ENCODE measurements around the gene RAB24. TPM values are rescaled to one million over a fixed set of nuclear protein-coding genes. Genes with fewer than 3 reads are reported as not detected.

RAB24 gene
- total RNA-seq, 1 experiment from 2014 or later: 37.6 TPM

DNA sequence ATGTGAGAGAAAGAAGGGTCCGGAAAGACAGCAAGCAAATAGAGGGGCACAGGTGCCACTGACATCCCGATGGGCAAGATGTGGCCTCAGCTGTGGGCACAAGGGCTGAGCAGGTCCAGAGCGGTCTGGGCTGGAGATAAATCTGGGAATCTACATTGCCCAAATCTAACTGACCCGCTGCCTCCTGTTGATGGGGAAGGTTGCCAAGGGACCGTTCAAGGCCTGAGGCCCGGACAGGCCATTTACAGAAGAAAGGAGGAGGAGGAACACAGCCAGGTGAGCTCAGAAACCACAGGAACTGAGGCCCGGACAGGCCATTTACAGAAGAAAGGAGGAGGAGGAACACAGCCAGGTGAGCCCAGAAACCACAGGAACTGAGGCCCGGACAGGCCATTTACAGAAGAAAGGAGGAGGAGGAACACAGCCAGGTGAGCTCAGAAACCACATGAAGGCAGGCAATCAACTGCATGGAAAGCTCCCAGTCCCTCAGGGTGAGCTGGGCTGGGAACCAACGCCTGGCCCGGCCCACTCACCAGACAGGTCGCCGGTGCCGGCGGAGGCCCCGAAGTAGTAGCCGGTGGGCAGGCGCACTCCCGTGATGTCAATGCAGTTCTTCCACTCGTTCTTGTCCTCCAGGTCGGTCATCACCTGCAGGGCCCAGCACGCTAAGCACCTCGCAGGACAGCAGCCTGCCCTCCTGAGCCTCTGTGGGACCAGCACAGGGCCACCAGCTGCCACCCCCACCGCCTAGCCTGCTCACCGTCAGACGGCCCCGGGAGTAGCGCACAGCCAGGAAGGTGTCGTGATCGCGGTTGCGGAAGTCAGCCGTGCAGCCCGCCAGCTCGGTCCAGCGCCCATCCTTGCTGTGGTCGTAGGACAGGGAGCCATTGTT is 33.3 kb upstream of the RAB24 start:
- Histone ChIP-seq H3K9me3 (replicated peaks) (no peaks in the 10 kb centered on the region), H3K4me3 (no peak overlapping the region), H3K36me3 (peaks cover 93% of the 10 kb centered on the region), H3K27me3 (replicated peaks) (no peaks in the 10 kb centered on the region), H3K4me1 (replicated peaks) (no peaks in the 10 kb centered on the region), H3K27ac (no peak overlapping the region)
- DNase-seq (ENCODE audit: low read depth in 1 of 2, low spot score in 2 of 2): no peak

DNA sequence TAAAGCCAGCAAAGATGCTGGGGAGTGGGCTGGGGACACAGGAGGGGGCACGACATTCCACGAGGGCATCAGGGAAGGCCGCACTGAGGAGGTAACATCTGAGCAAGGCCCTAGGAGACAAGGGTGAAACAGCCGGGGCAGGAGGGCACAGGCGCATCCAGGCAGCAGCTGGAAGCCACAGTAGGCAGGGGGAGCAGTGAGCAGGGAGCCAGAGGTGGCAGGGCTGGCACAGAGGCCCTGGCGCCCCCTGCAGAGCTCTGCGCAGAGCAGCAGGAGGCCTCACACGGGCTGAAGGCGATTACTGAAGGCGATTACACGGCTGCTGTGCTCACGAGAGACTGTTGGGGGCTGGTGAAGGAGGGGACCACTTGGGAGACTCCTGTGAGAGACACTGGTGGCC is 32.6 kb upstream of the RAB24 start:
- peak in 1 of 2 experiments; percentile 63 for DNase-seq (ENCODE audit: low read depth in 1 of 2, low spot score in 2 of 2)
- Histone ChIP-seq H3K27me3 (replicated peaks) (no peaks in the 10 kb centered on the region), H3K9me3 (replicated peaks) (no peaks in the 10 kb centered on the region), H3K27ac (no peak overlapping the region), H3K4me3 (no peak overlapping the region), H3K4me1 (replicated peaks) (no peaks in the 10 kb centered on the region), H3K36me3 (peaks cover 92% of the 10 kb centered on the region)

DNA sequence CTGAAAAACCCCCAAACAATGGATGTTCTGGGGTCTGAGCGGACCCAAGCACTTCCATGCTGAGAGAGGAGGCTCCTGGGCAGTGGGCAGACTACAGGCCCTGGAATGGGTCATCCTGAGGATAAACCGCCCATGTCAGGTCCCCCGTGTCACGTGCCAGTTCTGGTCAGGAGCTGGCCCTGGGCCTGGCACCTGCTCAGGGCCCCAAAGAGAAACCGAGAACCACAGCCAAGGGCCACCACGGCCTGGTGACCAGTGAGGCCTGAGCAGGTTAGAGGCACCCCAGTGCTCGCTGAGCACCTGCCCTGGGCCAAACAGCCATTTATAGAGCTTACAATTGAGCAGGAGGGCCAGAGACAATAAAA is 32.2 kb upstream of the RAB24 start:
- Histone ChIP-seq H3K27ac (no peak overlapping the region), H3K4me3 (no peak overlapping the region), H3K27me3 (replicated peaks) (no peaks in the 10 kb centered on the region), H3K4me1 (replicated peaks) (no peaks in the 10 kb centered on the region), H3K36me3 (peaks cover 96% of the 10 kb centered on the region), H3K9me3 (replicated peaks) (no peaks in the 10 kb centered on the region)
- no peak for DNase-seq (ENCODE audit: low read depth in 1 of 2, low spot score in 2 of 2)

DNA sequence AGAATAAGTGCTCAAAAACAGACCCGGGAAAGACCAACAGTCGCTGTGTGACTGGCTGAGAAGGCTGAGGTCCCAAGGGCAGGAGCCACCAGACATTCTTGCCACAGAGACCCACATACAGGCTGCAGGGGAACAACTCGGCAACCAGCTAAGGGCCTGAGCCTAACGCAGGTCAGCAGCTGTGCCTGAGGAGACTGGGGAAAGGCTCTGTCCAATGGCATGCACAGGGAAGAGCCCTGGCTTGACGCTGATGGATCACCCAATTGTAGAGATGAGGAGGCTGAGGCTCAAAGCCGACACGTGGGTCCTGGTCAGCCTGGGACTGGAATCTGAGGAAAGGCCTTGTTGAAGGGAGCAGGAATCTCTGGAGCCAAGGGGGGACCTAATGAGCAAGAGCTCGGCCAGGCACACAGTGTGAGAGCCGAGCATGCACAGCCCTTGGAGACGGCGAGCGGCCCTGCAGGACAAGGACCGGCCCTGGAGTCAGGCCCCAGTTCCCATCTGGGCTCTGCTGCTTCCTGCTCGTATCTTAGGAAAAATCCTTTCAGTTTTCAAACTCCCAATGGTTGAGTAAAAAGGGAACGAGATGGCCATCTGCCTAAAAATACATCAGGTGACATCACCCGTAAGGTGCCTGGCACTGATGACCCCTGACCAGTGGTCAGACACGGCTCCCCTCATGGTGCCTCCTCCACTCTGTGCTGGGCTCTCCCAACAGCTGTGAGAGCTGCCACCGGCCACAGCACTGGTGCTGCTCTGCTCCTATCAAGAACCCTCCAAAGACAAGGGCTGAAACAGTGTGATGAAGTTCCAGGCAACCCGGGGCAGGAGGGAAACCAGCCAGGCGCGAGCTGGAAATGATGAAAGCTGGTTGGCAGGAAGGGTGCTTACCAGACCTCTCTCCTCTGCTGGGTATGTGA is 31.5 kb upstream of the RAB24 start:
- no peak overlapping the region for H3K4me3 ChIP-seq
- no peak overlapping the region for H3K27ac ChIP-seq
- H3K27me3 ChIP-seq (replicated peaks): no peaks in the 10 kb centered on the region
- H3K9me3 ChIP-seq (replicated peaks): no peaks in the 10 kb centered on the region
- H3K4me1 ChIP-seq (replicated peaks): no peaks in the 10 kb centered on the region
- peaks cover 96% of the 10 kb centered on the region for H3K36me3 ChIP-seq
- DNase-seq (ENCODE audit: low read depth in 1 of 2, low spot score in 2 of 2): no peak

DNA sequence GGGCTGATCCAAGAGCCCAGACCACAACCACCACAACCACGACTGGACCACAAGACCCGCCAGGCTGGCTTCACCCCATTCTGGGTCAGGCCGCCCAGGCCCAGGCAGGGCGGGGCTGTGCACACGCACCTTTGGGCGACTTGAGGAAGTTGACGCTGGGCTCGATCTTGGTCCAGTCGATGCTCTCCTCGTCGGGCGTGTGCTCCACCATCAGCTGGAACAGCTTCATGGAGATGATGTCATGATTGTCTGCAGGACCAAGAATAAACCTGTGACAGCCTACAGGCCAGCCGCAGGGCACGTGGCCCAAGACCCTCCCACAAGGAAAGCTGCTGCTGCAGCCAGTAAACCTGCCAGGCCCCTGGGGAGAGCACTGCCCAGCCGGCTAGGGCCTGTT is 30.6 kb upstream of the RAB24 start:
- Histone ChIP-seq H3K4me3 (no peak overlapping the region), H3K27ac (no peak overlapping the region), H3K4me1 (replicated peaks) (no peaks in the 10 kb centered on the region), H3K9me3 (replicated peaks) (no peaks in the 10 kb centered on the region), H3K27me3 (replicated peaks) (no peaks in the 10 kb centered on the region), H3K36me3 (peaks cover 95% of the 10 kb centered on the region)
- DNase-seq (ENCODE audit: low read depth in 1 of 2, low spot score in 2 of 2): no peak

DNA sequence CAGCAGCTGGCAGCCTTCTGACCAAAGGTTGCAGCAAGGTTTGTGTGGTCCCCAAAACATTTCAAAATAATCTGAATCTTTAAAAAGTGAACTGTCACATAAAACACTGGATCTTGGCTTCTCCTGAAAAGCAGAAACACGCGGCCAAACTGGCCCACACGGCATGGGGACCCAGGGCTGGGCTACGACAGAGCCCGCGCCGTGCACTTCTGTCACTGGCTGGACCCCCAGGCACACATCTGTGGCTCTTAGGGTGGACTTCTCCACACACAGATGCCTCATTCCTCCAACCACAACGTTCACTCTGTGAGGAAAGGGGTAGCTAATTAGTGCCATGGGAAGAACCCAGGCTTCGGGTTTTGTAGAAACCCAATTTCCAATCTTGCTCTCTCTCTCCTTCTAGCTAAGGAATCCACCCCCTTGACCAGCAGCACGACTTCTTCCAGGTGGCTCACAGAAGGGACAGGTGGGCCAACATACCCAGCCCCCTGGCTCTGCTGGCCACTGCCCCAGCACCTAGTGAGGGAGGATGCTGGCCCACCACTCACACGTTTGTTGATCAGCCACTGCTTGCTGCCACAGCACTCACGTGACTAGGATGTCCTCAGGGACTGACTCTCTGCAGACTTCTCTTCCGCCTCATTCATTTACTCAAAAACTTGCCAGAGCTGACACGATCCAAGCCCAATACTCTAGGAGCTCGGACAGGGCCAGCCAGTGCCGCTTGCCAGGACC is 30.1 kb upstream of the RAB24 start:
- no peak overlapping the region for H3K27ac ChIP-seq
- H3K36me3 ChIP-seq: peaks cover 93% of the 10 kb centered on the region
- DNase-seq (ENCODE audit: low read depth in 1 of 2, low spot score in 2 of 2): no peak

DNA sequence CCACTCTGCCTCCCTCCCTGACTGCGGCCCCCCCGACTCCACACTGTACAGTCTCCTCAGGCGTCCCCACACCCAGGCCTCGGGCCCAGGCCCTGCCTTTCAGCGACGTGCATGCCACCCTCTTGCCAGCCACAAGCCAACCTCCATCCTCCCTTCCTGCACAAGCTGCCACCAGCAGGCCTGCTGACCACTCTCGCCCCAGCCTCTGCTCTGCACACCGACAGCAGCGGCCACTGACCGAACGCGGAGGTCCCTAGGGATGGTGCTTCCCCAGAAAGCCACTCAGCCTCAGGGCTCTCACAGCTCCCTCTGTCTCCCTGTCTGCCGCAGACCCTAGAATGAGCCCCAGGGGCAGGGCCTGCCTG is 29.4 kb upstream of the RAB24 start:
- Histone ChIP-seq H3K27me3 (replicated peaks) (no peaks in the 10 kb centered on the region), H3K9me3 (replicated peaks) (no peaks in the 10 kb centered on the region), H3K4me1 (replicated peaks) (peaks cover 4% of the 10 kb centered on the region; the same call in 1 of the 2 replicates), H3K27ac (no peak overlapping the region), H3K4me3 (no peak overlapping the region), H3K36me3 (peaks cover 86% of the 10 kb centered on the region)
- DNase-seq (ENCODE audit: low read depth in 1 of 2, low spot score in 2 of 2): no peak

More for the DNA sequence above, 30.1 kb upstream of the RAB24 start:
- Histone ChIP-seq H3K27me3 (replicated peaks) (no peaks in the 10 kb centered on the region), H3K4me1 (replicated peaks) (no peaks in the 10 kb centered on the region), H3K9me3 (replicated peaks) (no peaks in the 10 kb centered on the region), H3K4me3 (no peak overlapping the region)

DNA sequence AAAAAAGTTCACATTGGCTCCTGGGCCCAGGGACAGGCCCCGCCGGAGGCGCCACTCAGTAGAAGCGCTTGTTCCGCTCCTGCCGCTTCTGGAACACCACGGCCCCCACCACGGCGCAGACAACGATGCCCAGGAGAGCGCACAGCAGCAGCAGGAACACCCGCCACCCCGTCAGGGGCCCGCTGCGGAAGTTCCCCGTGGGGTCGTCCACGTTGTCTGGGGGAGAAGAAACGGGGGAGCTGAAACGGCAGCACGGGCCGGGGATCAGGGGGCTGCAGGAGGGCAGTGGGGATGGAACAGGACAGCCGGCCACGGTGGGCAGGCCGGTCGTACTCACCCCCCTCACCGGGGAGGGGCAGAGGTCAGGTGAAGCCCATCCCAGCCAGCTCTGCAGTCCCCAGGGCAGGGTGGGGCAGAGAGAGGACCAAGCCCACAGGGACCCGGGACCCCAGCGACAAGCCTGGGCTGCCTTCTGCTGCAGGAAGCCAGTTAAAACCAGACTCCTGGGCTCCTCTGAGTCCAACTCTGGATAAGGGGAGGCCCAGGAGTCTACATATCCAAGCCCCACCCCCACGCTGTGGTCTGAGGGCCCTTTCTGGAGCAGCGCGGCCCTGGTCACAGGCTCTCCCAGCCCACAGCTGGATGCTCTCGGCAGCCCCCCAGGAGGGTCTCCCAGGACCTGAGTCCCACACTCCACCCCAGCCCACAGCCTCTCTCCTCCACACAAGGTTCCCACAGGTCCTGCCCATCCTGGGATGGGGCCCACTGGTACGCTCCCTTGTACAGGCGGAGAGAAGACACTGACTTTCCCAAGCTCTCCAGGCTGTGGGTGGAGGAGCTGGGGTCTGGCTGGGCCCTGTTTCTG is 28.7 kb upstream of the RAB24 start:
- no peak overlapping the region for H3K4me3 ChIP-seq
- no peak overlapping the region for H3K27ac ChIP-seq
- H3K36me3 ChIP-seq: peaks cover 80% of the 10 kb centered on the region
- H3K9me3 ChIP-seq (replicated peaks): no peaks in the 10 kb centered on the region
- DNase-seq (ENCODE audit: low read depth in 1 of 2, low spot score in 2 of 2): no peak
- peaks cover 4% of the 10 kb centered on the region; the same call in 1 of the 2 replicates for H3K4me1 ChIP-seq (replicated peaks)
- no peaks in the 10 kb centered on the region for H3K27me3 ChIP-seq (replicated peaks)

DNA sequence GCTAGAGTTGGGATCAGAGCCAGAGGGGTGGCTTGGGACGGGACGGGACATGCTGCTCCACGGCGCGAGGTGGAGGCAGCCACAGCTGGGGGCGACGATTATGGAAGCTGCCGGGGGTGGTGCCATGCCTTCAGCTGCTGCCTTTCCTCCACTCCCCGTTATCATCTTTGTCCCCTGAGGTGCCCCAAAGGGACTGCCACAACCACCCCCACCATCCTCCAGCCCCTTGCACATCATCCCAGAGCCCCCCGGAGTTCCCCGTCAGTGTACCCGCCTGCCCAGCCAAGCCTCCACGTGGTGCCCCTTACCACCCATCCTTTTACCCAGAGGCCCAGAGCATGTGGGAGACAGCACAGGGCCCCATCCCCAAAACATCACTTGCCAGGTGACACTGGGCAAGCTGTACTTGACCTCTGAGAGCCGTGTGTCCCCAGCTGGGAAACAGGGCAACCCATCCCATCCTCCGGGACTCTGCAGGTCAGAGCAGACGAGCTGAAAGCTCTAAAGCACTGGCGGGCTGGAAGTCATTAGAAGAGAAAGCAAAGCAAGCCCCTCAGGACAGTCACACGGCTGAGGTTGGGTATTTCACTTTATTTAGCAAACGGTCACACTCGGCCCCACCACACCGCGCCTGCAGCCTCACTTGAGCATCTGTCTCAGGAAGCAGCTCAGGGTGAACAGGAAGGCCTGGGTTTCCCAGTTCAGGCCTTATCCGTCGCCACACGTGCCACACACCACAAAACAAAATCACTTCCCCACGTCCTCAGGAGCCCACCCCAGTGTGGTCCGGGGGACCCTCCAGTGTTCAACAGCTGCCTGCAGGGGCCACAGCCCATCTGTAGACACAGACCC is 27.7 kb upstream of the RAB24 start:
- peaks cover 71% of the 10 kb centered on the region for H3K36me3 ChIP-seq
- no peak overlapping the region for H3K4me3 ChIP-seq
- no peak for DNase-seq (ENCODE audit: low read depth in 1 of 2, low spot score in 2 of 2)
- no peak overlapping the region for H3K27ac ChIP-seq
- peaks cover 6% of the 10 kb centered on the region for H3K4me1 ChIP-seq (replicated peaks)
- H3K9me3 ChIP-seq (replicated peaks): no peaks in the 10 kb centered on the region
- no peaks in the 10 kb centered on the region for H3K27me3 ChIP-seq (replicated peaks)

DNA sequence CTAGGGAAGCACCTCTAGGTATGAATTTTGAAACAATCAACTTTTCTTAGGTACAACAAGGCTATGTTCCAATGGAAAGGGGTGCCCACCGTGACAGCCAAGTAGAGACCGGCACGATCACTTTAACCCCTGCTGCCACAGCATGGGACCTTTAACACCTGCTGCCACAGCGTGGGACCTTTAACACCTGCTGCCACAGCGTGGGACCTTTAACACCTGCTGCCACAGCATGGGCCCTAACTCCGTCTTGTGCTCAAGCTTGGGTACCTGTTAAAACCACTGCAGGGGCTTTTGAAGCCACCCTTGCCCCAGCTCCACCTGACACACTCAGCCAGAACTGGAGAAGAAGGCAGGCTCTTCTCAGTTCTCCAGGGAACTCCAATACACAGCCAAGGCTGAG is 26.4 kb upstream of the RAB24 start:
- H3K27ac ChIP-seq: no peak overlapping the region
- DNase-seq (ENCODE audit: low read depth in 1 of 2, low spot score in 2 of 2): no peak
- no peak overlapping the region for H3K4me3 ChIP-seq
- H3K36me3 ChIP-seq: peaks cover 66% of the 10 kb centered on the region
- H3K27me3 ChIP-seq (replicated peaks): no peaks in the 10 kb centered on the region
- no peaks in the 10 kb centered on the region for H3K9me3 ChIP-seq (replicated peaks)
- peaks cover 12% of the 10 kb centered on the region for H3K4me1 ChIP-seq (replicated peaks)

DNA sequence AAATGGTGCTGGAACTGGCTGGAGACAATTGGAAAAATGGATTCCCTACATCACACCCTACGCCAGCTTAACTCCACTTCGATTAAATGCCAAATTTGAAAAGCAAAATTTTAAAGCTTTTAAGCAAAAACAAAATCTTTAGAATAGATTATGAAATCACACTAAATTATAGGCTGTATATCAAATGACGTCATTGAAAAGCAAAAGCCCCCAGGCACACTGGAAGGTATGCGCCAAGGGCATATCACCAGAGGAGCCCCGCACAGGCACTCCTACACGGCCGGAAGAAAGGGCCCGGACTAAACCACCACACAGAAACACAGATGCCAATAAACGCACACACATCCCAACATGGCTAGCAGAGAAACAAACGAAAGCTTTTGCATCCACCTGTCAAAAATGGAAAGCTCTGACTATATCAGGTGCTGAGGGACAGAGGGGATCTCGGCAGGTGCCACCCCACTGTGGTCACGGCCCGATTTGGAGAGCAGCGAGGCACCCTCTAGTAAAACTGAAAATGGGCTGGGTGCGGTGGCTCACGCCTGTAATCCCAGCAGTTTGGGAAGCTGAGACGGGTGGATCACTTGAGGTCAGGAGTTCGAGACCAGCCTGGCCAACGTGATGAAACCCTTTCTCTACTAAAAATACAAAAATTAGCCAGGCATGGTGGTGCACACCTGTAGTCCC is 25.2 kb upstream of the RAB24 start:
- no peak for DNase-seq (ENCODE audit: low read depth in 1 of 2, low spot score in 2 of 2)
- no peak overlapping the region for H3K4me3 ChIP-seq
- H3K9me3 ChIP-seq (replicated peaks): no peaks in the 10 kb centered on the region
- no peak overlapping the region for H3K27ac ChIP-seq
- H3K36me3 ChIP-seq: peaks cover 60% of the 10 kb centered on the region
- H3K27me3 ChIP-seq (replicated peaks): no peaks in the 10 kb centered on the region
- peaks cover 12% of the 10 kb centered on the region for H3K4me1 ChIP-seq (replicated peaks)

All from SJSA1 (cell line).